DMS53 treated with DMSO at 0.1 percent for 48 hours (cell line): ENCODE data around the gene ANO3.

Experiments
- DNase-seq: peaks from one replicate; lab custom pipeline; 2025; ENCODE audit not compliant: unreplicated experiment; lab: John Stamatoyannopoulos, UW

The ANO3 gene

DNA sequence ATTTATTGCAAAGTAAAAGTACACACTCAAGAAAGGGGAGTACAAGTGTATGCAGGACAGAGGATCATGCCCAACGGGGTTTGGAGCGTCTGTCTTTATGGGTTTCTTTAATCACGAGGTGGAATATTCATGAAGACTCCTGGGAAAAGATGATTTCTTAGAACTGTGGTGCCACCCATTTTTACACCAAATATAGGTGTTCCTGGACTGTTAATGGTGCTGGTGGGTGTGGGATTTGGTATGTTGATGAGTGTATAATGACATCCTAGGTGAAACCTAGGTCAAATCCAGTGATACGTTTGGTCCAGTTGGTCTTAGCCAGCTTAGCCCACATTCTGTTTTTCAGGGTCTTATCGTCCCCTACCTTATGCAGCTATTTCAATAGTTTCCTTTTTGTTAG is 21.1 kb downstream of the ANO3 start:
- DNase-seq = no peak

- DNase-seq = no peak
Measured at GRCh38 chr11:26359055-26359454, 27.1 kb downstream of the ANO3 start.

DNA sequence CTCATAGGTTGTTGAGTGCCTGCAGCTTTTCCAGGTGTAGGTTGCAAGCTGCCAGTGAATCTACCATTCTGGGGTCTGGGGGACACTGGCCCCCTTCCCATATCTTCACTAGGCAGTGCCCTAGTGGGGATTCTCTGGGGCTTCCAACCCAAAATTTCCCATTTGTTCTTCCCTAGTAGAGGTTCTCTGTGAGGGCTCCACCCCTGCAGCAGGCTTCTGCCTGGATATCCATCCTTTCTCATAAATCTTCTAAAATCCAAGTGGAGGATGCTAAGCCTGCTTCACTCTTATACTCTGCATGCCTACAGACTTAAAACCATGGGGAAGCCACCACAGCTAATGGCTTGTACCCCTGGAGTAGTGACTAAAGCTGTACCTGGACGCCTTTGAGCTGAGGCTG is 33.4 kb downstream of the ANO3 start:
- no peak for DNase-seq

- no peak for DNase-seq
Measured at GRCh38 chr11:26377619-26378018, 45.7 kb downstream of the ANO3 start.

- DNase-seq = no peak
Measured at GRCh38 chr11:26399336-26399735, 67.4 kb downstream of the ANO3 start.

- no peak for DNase-seq
Measured at GRCh38 chr11:26410706-26411366, 78.9 kb downstream of the ANO3 start.

DNA sequence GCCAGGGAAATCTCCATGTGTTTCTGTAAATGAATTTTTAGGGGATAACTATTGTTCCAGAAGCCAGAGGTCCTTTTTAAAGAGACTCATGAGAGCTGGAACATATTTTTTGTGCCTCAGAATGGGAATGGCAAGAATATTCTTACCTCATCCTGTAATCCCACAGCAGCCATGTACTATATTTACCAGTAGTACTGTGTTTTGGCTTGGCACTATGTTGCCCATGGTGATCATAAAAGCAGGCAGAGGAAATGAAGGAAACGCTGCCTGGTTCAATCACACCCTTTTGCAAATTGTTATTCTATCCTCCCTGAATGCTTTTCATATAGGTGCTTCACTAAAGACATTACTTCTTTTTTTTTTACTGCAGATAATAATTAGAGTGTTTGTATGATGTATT is 81.0 kb downstream of the ANO3 start:
- DNase-seq = no peak

GRCh38 chr11:26418386-26418912 is 86.5 kb downstream of the ANO3 start:
- no peak for DNase-seq

- no peak for DNase-seq
Measured at GRCh38 chr11:26420331-26420730, 88.4 kb downstream of the ANO3 start.

DNA sequence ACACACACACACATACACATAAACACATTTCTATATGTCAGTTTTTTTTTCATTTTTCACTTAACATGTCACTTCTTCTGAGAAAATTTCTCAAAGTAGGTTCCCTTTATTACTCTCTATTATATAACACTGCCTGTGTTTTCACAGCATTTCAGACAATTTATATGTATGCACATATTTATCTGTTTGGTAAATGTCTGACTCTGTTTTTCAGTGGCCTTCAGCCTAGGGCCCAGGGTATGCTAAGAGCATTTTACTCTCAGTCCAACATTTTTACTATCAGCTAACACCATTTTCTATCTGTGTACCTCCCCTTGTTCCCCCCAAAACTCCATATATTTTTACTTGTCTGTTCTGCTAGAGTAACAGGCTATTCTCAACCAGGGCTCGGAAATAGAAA is 92.3 kb downstream of the ANO3 start:
- DNase-seq = no peak

DNA sequence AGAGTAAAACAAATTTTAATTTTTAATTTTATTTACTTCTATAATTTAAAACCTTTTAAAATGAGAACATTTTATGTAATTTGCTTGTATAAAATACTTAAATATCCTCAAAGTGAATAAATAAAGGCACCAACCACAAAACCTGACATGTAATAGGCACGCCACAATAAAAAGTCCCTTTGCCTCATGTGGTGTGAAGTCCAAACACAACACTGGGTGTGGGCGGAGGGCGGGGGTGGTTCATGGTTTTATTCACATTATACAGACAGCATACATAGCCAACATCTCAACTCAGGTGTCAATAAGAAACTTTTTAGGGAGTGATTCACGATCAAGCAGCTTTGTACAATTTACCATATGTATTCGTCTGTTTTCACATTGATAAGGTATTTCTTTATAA is 107.9 kb downstream of the ANO3 start:
- DNase-seq = no peak

- DNase-seq = no peak
Measured at GRCh38 chr11:26442131-26442530, 110.2 kb downstream of the ANO3 start.

GRCh38 chr11:26443617-26444016 is 111.7 kb downstream of the ANO3 start:
- DNase-seq = no peak

GRCh38 chr11:26457636-26458035 is 125.7 kb downstream of the ANO3 start:
- DNase-seq = no peak

- DNase-seq = no peak
Measured at GRCh38 chr11:26465274-26465673, 133.3 kb downstream of the ANO3 start.

DNA sequence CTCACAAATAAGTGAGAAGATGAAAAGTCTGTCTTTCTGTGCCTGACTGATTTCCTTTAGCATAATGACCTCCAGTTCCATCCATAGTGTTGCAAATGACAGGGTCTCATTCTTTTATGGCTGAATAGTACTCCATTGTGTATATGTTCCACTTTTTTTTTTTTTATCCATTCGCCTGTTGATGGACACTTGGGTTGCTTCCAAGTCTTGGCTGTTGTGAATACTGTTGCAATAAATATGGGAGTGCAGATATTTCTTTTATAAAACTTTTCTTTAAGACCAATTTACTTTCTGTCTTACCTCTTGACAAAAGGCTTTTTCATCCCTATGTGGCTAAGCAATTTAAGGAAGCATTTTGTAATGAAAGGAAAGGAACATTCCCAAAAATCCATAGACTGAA is 135.6 kb downstream of the ANO3 start:
- no peak for DNase-seq

DNA sequence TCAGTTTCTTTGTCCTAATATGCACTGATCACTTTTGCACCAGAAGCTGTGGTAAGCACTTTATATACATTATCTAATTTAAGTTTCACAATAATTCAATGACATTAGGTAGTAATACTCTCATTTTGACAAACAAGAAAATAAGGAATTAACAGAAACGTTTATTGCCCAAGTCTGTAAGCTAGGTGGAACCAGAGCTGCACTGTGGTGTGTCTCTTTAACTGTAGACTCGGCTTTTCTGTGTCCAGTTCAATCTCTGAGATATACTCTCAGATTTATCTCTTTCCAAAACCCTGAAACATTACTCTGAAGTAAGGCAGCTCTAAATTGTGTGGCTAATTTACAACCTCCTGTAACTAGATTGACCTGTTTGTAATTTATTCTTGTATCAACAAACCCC is 139.1 kb downstream of the ANO3 start:
- no peak for DNase-seq

DNA sequence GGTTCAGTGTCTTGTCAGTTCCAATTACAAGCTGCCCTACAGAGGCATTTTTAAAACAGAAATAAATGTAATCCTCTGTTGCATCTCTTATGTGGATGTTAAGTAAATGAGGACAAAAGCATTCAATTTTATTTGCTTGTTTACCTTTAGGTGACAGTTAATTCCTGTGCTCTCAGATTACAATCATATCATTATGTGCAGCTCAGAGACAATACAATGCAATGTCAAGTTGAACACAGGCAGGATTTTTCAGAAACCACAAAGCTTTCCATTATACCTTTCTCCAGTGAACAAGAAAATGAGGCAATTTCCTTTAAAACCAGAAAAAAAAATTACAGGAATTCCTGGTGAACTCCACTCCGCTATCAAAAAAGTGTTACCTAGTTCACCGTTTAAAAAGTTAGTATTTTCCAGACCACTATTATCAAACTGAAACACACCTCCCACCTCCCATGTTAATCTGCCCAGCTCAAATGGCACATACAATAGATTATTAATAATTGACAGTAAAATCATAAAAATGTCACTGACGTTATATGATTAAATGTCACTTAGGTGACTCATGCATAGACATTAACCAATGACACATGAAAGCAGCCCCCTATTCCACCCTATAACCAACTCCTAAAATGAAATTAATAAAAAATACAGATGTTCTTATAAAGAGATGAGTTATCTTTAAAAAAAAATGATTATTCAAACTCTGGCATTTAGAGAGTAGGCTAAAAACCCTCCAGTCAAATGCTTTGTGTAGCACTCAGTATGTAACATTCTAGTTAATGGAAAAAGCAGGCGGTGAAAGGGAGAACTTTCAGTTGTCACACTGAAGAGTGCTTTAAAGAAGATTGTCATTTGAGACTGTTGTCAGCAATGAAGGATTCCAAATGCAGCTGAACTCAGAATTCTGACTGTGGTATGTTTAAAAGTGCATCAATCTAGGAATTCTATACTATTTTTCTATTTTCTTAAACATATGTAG is 141.6 kb downstream of the ANO3 start:
- DNase-seq = no peak

DNA sequence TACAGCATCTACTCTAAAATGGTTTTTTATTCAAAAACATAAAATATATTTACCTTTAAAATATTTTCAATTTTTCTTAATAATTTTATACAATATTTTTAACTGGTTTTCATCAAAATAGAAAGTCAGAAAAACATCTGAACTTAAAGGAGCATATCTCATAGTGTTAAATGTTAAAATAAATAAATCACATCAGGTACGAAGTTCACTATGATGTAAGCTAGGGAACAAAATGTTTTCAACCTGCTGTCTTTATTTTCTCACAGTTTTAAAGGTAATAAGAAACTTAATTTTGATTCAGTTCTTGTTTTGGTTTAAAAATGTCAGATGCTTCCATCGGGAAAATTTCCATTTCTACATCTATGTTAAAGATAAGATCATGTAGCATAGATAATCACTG is 142.5 kb downstream of the ANO3 start:
- no peak for DNase-seq

DNA sequence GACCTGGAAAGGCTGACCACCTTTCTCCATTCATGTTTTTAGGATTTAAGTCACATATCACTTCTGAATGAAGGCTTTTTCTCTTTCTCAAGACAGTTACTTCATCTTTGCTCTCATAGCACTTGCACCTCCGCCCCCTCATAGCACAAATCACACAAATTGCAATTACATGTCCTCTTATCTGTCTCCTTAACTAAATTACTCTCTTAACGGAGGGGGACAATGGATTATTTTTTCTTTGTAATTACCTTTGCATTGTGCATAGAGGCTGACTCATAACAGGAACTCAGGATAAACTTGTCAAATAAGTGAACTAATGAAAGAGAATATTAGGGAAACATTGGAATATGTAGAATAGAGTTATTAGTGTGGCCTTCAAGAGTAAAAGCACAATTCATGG is 145.5 kb downstream of the ANO3 start:
- DNase-seq = no peak

DNA sequence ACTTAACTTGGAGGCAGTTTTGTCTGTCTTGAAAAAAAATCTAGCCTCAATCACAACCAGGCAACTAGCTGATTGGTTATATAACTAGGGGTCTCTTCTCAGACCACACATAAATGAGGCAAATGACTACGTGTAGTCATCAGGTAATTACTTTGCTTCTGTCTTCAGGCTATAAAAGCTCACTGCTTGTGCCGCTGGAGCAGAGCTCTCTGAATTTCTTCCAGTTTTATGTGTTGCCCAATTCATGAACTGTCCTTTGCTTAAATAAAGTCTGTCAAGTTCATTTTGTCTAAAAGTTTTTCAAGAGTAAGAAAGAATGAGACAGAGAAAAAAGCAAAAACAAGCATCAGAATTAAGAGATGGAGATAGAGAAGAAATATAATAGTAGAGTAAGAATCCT is 146.8 kb downstream of the ANO3 start:
- no peak for DNase-seq

DNA sequence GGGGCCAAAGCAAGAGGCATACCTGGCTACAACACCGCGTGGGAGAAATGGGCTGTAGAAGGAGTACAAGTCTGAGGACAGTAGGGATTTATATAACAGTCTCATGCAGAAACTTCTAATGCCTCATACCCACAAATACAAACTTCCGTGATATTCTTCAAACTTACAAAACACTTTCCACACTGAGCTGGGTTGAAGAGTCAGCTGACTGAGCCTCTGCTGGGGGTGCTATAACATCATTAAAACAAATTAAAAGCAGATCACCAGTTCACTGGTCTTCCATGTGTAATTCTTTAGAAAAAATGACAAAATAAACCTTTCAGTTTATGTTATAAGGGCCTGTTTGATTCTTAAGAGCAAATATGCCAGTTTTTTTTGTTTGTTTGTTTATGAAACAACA is 148.1 kb downstream of the ANO3 start:
- DNase-seq = no peak
